GM21723 (cell line): ENCODE measurements around the gene ZNF800.
A peak's percentile ranks its signal among the peaks of the same experiment; 100 is the strongest.

ENCODE experiments used
- ATAC-seq: cut with Tn5 transposase; IDR thresholded peaks from one replicate; pipeline ENCODE4 v1.9.1; 2021; ENCODE audit warnings: mild to moderate bottlenecking, moderate library complexity; ENCODE audit not compliant: unreplicated experiment

The ZNF800 gene

DNA sequence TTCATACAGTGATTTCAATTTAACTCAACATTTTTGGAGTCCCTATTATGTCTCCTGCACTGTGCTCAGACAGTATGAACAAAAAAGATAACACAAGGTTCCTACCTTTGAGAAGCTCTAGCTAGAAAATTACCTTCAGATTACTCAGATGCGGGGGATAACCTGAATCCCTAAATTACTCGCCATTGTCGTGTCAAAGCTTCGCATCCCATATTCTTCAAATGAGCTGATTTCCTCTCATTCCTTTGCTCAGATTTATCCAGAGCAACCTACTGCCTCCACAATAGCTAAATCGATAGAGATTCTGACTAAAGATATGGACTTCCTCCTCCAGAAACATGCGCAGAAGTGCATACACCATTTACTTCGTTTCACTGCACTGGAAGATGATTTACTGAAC lies 42.6 kb downstream of the ZNF800 start:
- ATAC-seq = no peak

GRCh38 chr7:127348247-127348631 lies 44.3 kb downstream of the ZNF800 start:
- ATAC-seq = no peak

- peak; percentile 98 for ATAC-seq
Measured at GRCh38 chr7:127347567-127348246, 44.8 kb downstream of the ZNF800 start.

- no peak for ATAC-seq
Measured at GRCh38 chr7:127346575-127347256, 45.8 kb downstream of the ZNF800 start.

DNA sequence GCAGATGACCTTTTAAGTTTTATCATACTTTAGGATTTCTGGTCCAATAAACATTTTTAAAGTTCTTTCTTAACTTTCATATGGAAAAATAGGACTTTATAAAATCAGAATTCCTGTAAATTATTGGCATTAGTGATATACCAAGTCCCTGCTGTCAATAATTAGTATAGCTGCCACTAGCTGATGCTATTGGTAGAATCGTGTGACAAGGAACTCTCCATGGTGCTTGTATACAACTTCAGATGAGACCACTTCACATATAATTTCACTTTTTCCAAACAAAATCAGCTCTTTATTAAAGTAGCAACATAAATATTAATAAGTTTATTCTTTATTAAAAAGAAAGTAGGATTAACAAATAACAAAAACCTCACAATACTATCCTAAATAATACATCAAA lies 49.9 kb downstream of the ZNF800 start:
- ATAC-seq = no peak

DNA sequence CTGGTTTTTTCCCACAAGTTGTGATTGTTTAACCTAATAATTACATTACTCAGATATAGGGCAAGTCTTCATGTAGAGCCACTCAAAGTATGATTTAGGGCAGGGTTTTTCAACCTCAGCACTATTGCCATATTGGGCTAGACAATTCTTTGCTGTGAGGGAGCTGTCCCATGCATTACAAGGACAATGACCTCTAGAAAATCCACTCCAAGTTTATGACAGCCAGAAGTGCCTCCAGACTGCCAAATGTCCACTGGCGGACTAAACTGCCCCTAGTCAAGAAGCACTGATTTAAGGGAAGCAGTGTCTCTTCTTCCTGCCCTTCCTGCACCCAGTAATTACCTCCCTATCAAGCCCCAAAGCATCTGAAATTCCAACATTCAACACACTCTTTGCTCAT lies 54.4 kb downstream of the ZNF800 start:
- no peak for ATAC-seq

DNA sequence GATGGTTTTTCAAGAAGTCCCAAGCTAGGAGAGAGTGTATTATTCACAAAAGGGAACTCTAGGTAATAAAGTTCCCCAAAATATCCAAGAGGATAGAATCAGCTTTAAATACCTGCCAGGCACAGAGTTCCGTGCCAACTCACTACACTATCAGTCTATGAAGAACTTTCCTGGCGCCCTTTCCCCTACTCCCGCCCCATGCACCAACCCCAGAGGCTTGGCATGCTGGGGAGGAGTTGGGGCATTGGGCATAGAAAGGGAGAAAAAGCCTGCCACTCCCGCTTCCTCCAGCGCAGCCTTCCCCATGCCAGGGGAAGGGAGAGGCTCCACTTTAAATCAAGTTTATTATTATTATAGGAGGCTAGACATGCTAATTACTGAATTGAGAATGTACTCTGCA lies 54.9 kb downstream of the ZNF800 start:
- no peak for ATAC-seq

GRCh38 chr7:127336458-127336857 lies 56.0 kb downstream of the ZNF800 start:
- no peak for ATAC-seq

DNA sequence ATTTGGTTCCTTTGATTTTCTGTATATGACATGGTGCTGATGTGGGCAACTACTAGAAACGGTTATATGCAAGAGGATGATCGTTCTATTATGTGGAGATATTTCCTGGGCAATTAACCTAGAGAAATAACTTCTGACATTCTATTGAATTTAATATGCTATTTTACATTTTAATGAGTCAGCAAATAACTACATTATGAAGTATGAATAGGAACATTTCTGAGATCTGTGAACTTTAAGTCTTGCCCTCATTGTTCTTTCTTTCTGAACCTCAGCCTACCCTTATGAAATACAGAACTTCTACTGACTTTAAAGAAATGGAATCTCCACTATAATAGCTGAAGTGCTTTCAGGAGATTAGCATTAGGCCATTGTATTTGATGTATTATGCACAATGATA lies 59.6 kb downstream of the ZNF800 start:
- ATAC-seq = no peak

GRCh38 chr7:127330070-127330469 lies 62.4 kb downstream of the ZNF800 start:
- ATAC-seq = no peak

DNA sequence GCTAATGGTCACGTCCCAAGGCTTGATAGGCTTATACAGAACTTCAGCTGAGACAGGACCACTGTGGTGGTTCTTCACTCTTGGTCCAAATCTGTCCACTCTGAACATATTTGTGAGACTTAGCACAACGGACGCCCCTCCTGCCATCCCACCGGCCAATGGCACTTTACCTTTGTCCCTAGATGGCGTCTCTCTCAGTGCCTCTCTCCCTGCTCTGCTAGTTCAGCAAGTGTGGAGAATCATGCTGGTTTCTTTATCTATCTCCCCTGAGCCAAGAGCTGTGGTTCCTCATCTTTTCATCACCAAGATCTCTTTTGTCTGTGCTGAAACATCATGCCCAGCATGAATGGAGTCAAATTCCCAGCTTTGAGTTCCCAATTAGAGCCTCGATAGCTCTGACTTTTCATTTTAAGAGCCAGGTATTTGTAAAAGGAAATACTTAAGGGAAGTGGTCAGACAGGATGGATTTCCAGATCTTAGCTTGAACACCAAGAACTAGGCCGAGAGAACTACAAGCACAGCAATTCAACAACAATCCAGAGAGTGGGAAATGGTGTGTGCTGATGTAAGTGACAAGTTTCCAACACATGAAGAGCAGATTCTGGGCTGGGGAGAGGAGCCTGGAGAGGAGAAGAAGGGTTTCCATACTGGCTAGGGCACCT lies 69.5 kb downstream of the ZNF800 start:
- no peak for ATAC-seq

- no peak for ATAC-seq
Measured at GRCh38 chr7:127322351-127322750, 70.2 kb downstream of the ZNF800 start.

DNA sequence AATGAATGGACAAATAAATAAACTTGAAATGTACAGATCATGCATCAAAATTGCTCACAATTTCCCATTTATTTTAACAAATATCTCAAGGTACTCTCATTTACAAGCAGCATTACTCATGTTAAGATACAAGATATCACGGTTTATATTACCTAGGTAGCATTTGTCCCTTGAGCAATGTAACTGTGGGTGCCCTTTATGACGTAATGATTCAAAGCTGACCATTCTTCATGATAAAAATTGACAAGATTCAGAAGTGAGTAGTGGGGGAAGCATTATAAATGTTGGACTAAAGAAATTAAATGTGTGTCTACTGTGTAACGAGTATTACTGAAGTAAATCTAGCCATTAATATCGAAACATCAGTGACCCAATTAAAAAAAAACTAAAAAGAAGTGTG lies 71.5 kb downstream of the ZNF800 start:
- ATAC-seq = no peak
